Measurements from ENCODE around the gene NID1.
"Not testable (repeated sequence)": the region's sequence is repeated elsewhere in the genome, so short reads cannot be mapped to it uniquely, and the experiment has no call there.

Gene NID1

DNA sequence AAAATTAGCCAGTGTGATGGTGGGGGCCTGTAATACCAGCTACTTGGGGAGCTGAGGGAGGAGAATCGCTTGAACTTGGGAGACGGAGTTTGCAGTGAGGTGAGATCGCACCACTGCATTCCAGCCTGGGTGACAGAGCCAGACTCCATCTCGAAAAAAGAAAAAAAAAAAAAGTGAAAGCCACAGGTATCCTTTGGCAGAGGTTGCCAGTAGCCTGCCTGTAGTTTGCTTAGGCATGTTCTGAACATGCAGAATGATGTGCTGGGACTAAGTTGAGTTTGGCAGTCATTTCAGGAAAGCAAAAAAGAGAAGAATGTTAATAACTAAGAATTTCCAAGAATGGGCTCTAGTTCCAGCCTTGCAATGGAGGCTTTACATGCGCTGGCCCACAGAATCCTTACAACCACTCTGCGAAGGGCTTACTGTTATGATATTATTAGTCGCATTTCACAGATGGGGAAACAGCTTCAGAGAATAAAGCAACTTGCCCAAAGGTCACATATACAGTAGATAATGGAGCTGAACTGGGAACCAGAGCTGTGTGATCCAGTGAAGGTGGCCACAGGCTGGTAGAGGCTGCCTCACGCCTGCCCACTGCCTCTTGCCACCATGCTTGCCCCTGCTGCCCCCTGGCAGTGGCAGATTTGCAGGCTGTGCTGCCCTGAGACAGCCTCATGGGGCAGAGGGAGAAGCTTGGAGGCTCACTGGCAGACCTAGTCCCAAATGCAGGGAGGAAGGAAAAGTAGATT, 131.7 kb downstream of the NID1 start:
- no peak for ATAC-seq

- ATAC-seq = no peak
Measured at GRCh38 chr1:235932090-235932510, 132.8 kb downstream of the NID1 start.

DNA sequence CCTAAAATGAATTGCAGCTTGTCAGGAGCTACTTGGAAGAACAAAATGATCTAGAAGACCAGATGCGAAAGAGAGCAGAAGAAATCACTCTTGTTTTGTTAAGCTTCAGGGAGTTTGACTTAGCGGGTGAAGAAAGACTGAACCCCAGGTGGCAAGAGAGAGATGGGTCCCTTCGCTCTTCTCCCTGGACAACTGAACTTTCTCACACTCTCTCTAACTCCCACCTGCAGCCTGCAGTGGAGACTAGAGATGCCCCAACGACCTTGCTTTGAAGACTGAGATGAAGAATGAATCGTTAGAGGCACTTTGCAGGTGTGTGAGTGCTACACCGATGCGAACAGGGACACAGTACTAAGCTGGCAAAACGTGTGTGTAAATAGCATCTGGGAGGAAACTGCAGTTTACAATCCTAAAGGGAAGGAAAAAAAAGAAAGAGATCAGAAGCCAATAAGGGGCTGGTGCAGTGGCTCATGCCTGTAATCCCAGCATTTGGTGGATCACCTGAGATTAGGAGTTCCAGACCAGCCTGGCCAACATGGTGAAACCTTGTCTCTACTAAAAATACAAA, 133.6 kb downstream of the NID1 start:
- no peak for ATAC-seq

DNA sequence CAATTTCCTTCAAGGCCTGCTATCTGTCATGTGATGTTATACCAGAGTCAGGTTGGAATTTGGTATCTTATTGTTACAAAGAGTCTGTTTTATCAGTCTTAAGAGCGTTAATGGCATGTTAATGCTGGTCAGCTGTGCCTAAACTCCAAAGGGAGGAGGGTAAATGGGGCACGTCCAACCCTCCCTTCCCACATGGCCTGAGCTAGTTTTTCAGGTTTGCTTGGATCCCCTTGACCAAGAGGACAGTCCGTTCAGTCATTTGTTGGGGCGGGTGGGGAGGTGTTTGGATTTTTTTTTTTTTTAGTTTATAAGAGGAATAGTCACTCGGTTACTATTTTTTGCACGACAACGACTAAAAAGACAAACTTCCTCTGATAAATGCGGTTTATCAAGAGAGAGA, 134.3 kb downstream of the NID1 start:
- ATAC-seq = no peak

- ATAC-seq = no peak
Measured at GRCh38 chr1:235929216-235929615, 135.7 kb downstream of the NID1 start.

DNA sequence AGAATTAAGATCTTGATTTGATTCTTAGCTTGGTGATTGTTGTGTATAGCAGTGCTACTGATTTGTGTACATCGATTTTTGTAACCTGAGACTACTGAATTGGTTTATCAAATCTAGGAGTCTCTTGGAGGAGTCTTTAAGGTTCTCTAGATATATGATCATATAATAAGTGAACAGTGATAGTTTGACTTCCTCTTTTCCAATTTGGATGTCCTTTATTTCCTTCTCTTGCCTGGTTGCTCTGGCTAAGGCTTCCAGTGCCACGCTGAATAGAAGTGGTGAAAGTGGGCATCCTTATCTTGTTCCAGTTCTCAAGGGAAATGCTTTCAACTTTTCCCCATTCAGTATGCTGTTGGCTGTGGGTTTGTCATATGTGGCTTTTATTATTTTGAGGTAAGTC, 136.7 kb downstream of the NID1 start:
- no peak for ATAC-seq

DNA sequence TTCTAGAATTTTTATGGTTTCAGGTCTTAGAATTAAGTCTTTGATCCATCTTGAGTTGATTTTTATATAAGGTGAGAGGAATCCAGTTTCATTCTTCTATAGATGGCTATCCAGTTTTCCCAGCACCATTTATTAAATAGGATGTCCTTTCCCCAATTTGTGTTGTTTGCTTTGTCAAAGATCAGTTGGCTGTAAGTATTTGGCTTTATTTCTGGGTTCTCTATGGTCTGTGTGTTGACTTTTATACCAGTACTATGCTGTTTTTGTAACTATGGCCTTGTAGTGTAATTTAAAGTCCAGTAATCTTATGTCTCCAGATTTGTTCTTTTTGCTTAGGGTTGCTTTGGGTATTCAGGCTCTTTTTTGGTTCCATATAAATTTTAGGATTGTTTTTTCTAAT, 137.3 kb downstream of the NID1 start:
- not testable (repeated sequence) for ATAC-seq
